CD4-positive, alpha-beta memory T cell (primary cell): ENCODE results near the gene SPAG9. TPM values are rescaled to one million over a fixed set of nuclear protein-coding genes. Genes with fewer than 3 reads are reported as not detected.

Experiments used
- CTCF ChIA-PET: fragments of 350-600 bp; sonication (Branson Sonifier 250); formaldehyde crosslinking; loops from one replicate; lab custom pipeline; 2021; ENCODE audit warnings: inconsistent platforms; ENCODE audit not compliant: partially characterized antibody; lab: Charles Lee
- POLR2A ChIA-PET: fragments of 350-600 bp; sonication (Branson Sonifier 250); formaldehyde crosslinking; loops from one replicate; lab custom pipeline; 2021; ENCODE audit not compliant: partially characterized antibody; lab: Charles Lee
- DNase-seq, 5 donors: peaks; one replicate each; pipeline versions ENCODE4 v3.0.0 to v3.0.0-alpha.2; 2020 to 2022; ENCODE audit warnings: mixed read lengths in 1 of 5
- H3K27ac ChIP-seq: one replicate; pipeline ENCODE4 v1.7.0; 2013; ENCODE audit warnings: low read depth, low read length
- H3K27me3 ChIP-seq: 2 replicates; pipeline ENCODE4 v1.7.0; 2013; ENCODE audit warnings: mild to moderate bottlenecking, low read length, moderate library complexity; ENCODE audit not compliant: insufficient read depth
- H3K36me3 ChIP-seq: 2 replicates; pipeline ENCODE4 v1.7.0; 2013; ENCODE audit warnings: mild to moderate bottlenecking, low read length, moderate library complexity; ENCODE audit not compliant: insufficient read depth
- H3K4me1 ChIP-seq: 2 replicates; pipeline ENCODE4 v1.7.0; 2013; ENCODE audit warnings: mild to moderate bottlenecking, low read length, moderate library complexity; ENCODE audit not compliant: insufficient read depth
- H3K4me3 ChIP-seq, 2 donors: one replicate each; pipeline ENCODE4 v1.7.0; 2013; ENCODE audit warnings: low read length in 2 of 2, mild to moderate bottlenecking in 1 of 2
- H3K9me3 ChIP-seq, 2 donors: one replicate each; pipeline ENCODE4 v1.7.0; 2013; ENCODE audit warnings: low read length in 2 of 2, control low read depth in 1 of 2; ENCODE audit not compliant: control insufficient read depth in 1 of 2
- H3K27ac Mint-ChIP-seq, 7 donors: one replicate each; pipeline ENCODE4 v1.8.0; 2020 to 2021; ENCODE audit warnings: mixed read lengths in 7 of 7, mild to moderate bottlenecking in 6 of 7, inconsistent platforms in 3 of 7, moderate library complexity in 3 of 7
- H3K27me3 Mint-ChIP-seq, 2 donors: one replicate each; pipeline ENCODE4 v1.8.0; 2020 to 2021; ENCODE audit warnings: mixed read lengths in 2 of 2
- H3K36me3 Mint-ChIP-seq, 2 donors: one replicate each; pipeline ENCODE4 v1.8.0; 2020 to 2021; ENCODE audit warnings: mixed read lengths in 2 of 2, inconsistent platforms in 1 of 2, mild to moderate bottlenecking in 1 of 2
- H3K4me1 Mint-ChIP-seq, 4 donors: one replicate each; pipeline ENCODE4 v1.8.0; 2020 to 2021; ENCODE audit warnings: mixed read lengths in 4 of 4, mild to moderate bottlenecking in 1 of 4
- H3K4me3 Mint-ChIP-seq, 8 donors: one replicate each; pipeline ENCODE4 v1.8.0; 2020 to 2021; ENCODE audit warnings: mixed read lengths in 8 of 8, mild to moderate bottlenecking in 7 of 8, moderate library complexity in 6 of 8, inconsistent platforms in 3 of 8
- H3K9me3 Mint-ChIP-seq, 8 donors: one replicate each; pipeline ENCODE4 v1.8.0; 2020 to 2021; ENCODE audit warnings: mixed read lengths in 8 of 8, mild to moderate bottlenecking in 5 of 8, inconsistent platforms in 3 of 8, moderate library complexity in 1 of 8
- intact Hi-C: fragments of 100-400 bp; cut with micrococcal nuclease; formaldehyde crosslinking; loops from one replicate; pipeline ENCODE4 v1.15.1; 2023
- polyA plus RNA-seq, 2 donors: library from polyadenylated mRNA; unstranded; fragments of 300-500 nt; fragmentation: Illumina TruSeq; gene quantifications; one replicate each; pipeline ENCODE4 v1.2.3, GENCODE V29; 2021
- total RNA-seq, 2 experiments: library from RNA; stranded (reverse); gene quantifications; one replicate each; pipeline ENCODE4 v1.2.3, GENCODE V29; 2021

SPAG9 gene
- total and polyA plus RNA-seq, 4 experiments from 2014 or later: 3.2 to 62.3 (median 36.0) TPM

DNA sequence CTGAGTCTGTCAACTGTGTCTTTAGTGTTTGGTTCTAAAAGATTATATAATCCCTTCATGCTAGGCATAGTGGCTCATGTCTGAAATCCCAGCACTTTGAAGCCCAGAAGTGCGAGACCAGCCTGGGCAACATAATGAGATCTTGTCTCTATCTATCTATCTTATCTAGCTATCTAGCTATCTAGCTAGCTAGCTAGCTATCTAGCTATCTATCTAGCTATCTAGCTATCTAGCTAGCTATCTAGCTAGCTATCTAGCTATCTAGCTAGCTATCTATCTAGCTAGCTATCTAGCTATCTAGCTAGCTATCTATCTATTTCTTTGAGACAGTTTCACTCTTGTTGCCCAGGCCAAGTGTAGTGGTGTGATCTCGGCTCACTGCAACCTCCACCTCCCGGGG lies 43.8 kb downstream of the SPAG9 start:
- H3K27ac Mint-ChIP-seq: no peak overlapping the region
- no peak overlapping the region for H3K27ac ChIP-seq
- peaks cover 3 to 11% (median 6%) of the 10 kb centered on the region in 4 donors for H3K4me1 Mint-ChIP-seq
- no peaks in the 10 kb centered on the region for H3K9me3 Mint-ChIP-seq
- H3K36me3 ChIP-seq: peaks cover 7% of the 10 kb centered on the region
- peaks cover 28 to 38% of the 10 kb centered on the region in 2 donors for H3K36me3 Mint-ChIP-seq
- no peaks in the 10 kb centered on the region for H3K4me1 ChIP-seq
- H3K4me3 Mint-ChIP-seq: no peak overlapping the region
- no peaks in the 10 kb centered on the region for H3K9me3 ChIP-seq
- no peaks in the 10 kb centered on the region for H3K27me3 ChIP-seq
- intact Hi-C loops: no loop called here
- H3K27me3 Mint-ChIP-seq: no peaks in the 10 kb centered on the region
- ChIA-PET POLR2A (interaction anchor here (1.7 kb wide), 1 partner anchor 44 kb away, joined by 6 read pairs; the partner anchor contains the start of gene SPAG9), CTCF (interaction anchor here (0.6 to 1.0 kb wide), 3 partner anchors 9 to 77 kb away, joined by 3 to 4 read pairs (median 3); no protein-coding TSS in a partner anchor)
- no peak for DNase-seq
- no peak overlapping the region for H3K4me3 ChIP-seq

- H3K27ac ChIP-seq: no peak overlapping the region
Measured at GRCh38 chr17:51071556-51071955, 49.1 kb downstream of the SPAG9 start.

GRCh38 chr17:51065466-51065865 lies 55.2 kb downstream of the SPAG9 start:
- H3K36me3 Mint-ChIP-seq: peaks cover 0 to 8% of the 10 kb centered on the region in 2 donors
- Histone ChIP-seq H3K27ac (no peak overlapping the region), H3K27me3 (no peaks in the 10 kb centered on the region), H3K4me3 (no peak overlapping the region), H3K4me1 (peaks cover 3% of the 10 kb centered on the region), H3K9me3 (no peaks in the 10 kb centered on the region), H3K36me3 (no peaks in the 10 kb centered on the region)
- no peak overlapping the region for H3K27ac Mint-ChIP-seq
- ChIA-PET POLR2A (no interaction called here), CTCF (interaction anchor here (1.2 kb wide), 2 partner anchors 23 to 249 kb away, joined by 3 to 4 read pairs; no protein-coding TSS in a partner anchor)
- no peak for DNase-seq
- peaks cover 16 to 37% (median 27%) of the 10 kb centered on the region in 4 donors for H3K4me1 Mint-ChIP-seq
- H3K9me3 Mint-ChIP-seq: no peaks in the 10 kb centered on the region
- H3K27me3 Mint-ChIP-seq: no peaks in the 10 kb centered on the region
- intact Hi-C loops: loop anchor here (10.0 kb wide), 1 partner anchor 49 kb away; no protein-coding TSS in a partner anchor
- H3K4me3 Mint-ChIP-seq: no peak overlapping the region

More at GRCh38 chr17:51071556-51071955, 49.1 kb downstream of the SPAG9 start:
- H3K4me3 ChIP-seq: no peak overlapping the region
- Mint-ChIP-seq H3K36me3 (peaks cover 9 to 10% of the 10 kb centered on the region in 2 donors), H3K27ac (no peak overlapping the region), H3K9me3 (no peaks in the 10 kb centered on the region), H3K4me3 (no peak overlapping the region), H3K27me3 (no peaks in the 10 kb centered on the region), H3K4me1 (peaks cover 15 to 31% (median 17%) of the 10 kb centered on the region in 4 donors)
- no peaks in the 10 kb centered on the region for H3K9me3 ChIP-seq
- H3K36me3 ChIP-seq: no peaks in the 10 kb centered on the region
- ChIA-PET CTCF (no interaction called here), POLR2A (no interaction called here)
- peaks cover 3% of the 10 kb centered on the region for H3K4me1 ChIP-seq
- H3K27me3 ChIP-seq: no peaks in the 10 kb centered on the region
- intact Hi-C loops: no loop called here
- no peak for DNase-seq

DNA sequence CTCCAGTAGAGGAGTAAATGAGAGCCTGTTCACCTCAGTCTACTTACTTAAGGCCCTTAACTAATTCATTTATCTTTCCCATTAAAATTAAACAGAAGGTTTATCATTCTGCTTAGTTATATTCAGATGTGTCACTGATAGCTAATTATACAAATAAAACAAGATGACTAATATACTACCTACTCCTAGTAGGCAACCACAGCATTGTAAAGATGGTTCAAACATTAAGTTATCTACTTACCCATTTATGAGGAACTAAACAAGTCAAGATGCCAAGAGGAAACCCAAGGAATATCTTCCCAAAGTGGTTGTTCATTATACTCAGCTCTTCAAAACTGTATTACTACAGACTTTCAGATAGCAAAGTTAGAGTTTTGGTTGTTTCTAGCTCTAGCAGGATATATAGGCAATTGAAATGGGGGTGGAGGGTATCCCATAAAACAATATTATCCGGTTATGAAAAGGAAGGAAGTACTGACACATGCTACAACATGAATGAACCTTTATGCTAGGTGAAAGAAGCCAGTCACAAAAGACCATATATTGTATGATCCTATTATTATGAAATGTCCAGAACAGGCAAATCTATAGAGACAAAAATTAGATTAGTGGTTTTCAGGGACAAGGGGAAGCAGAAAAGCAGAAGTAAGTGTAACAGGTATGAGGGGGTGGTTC lies 56.5 kb downstream of the SPAG9 start:
- no peak for DNase-seq
- ChIA-PET POLR2A (interaction anchor here (0.9 kb wide), 1 partner anchor 15 kb away, joined by 3 read pairs; no protein-coding TSS in a partner anchor), CTCF (no interaction called here)
- Mint-ChIP-seq H3K4me3 (no peak overlapping the region), H3K27ac (peak overlapping the region in 2 of 7 donors; percentile 31 to 36), H3K9me3 (no peaks in the 10 kb centered on the region), H3K36me3 (peaks cover 0 to 8% of the 10 kb centered on the region in 2 donors), H3K27me3 (no peaks in the 10 kb centered on the region), H3K4me1 (peaks cover 14 to 31% (median 29%) of the 10 kb centered on the region in 4 donors)
- Histone ChIP-seq H3K36me3 (no peaks in the 10 kb centered on the region), H3K4me1 (peaks cover 3% of the 10 kb centered on the region), H3K4me3 (no peak overlapping the region), H3K27ac (no peak overlapping the region), H3K9me3 (no peaks in the 10 kb centered on the region), H3K27me3 (no peaks in the 10 kb centered on the region)
- intact Hi-C loops: loop anchor here (10.0 kb wide), 1 partner anchor 51 kb away; no protein-coding TSS in a partner anchor

GRCh38 chr17:51060396-51060795 lies 60.3 kb downstream of the SPAG9 start:
- DNase-seq: no peak
- Histone ChIP-seq H3K27me3 (no peaks in the 10 kb centered on the region), H3K9me3 (no peaks in the 10 kb centered on the region), H3K4me1 (no peaks in the 10 kb centered on the region), H3K4me3 (no peak overlapping the region), H3K36me3 (no peaks in the 10 kb centered on the region), H3K27ac (no peak overlapping the region)
- H3K27ac Mint-ChIP-seq: peak overlapping the region in 1 of 7 donors; percentile 55
- H3K27me3 Mint-ChIP-seq: no peaks in the 10 kb centered on the region
- H3K4me3 Mint-ChIP-seq: no peak overlapping the region
- peaks cover 0 to 8% of the 10 kb centered on the region in 2 donors for H3K36me3 Mint-ChIP-seq
- intact Hi-C loops: loop anchor here (10.0 kb wide), 1 partner anchor 54 kb away; no protein-coding TSS in a partner anchor
- H3K4me1 Mint-ChIP-seq: peaks cover 16 to 34% (median 21%) of the 10 kb centered on the region in 4 donors
- POLR2A ChIA-PET: no interaction called here
- CTCF ChIA-PET: interaction anchor here (0.7 to 2.8 kb wide), 3 partner anchors 12 to 615 kb away, joined by 5 to 10 read pairs (median 5); no protein-coding TSS in a partner anchor
- H3K9me3 Mint-ChIP-seq: no peaks in the 10 kb centered on the region

DNA sequence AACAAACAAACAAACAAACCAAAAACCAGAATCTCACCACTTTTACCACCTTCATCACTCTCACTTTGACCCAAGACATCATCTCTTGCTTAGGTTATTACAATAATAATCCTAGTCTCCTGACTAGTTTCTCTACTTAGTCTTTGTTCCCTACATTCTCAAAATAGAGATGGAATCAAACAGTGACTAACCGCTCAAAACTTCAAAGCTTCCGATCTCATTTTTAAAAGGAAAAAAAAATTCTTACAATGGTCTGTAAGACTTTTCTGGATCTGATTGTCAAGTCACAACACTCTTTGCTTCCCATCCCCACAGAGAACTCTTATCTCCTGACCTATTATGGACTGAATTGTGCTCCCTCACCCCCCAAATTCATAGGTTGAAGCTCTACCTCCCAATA lies 60.9 kb downstream of the SPAG9 start:
- no peaks in the 10 kb centered on the region for H3K36me3 ChIP-seq
- no peak overlapping the region for H3K4me3 ChIP-seq
- intact Hi-C loops: loop anchor here (10.0 kb wide), 2 partner anchors 55 to 205 kb away; no protein-coding TSS in a partner anchor
- no peak for DNase-seq
- no peaks in the 10 kb centered on the region for H3K9me3 ChIP-seq
- Mint-ChIP-seq H3K36me3 (peaks cover 0 to 9% of the 10 kb centered on the region in 2 donors), H3K27ac (peak overlapping the region in 5 of 7 donors; percentile 2 to 55 (median 22)), H3K4me3 (no peak overlapping the region), H3K27me3 (no peaks in the 10 kb centered on the region), H3K4me1 (peaks cover 16 to 34% (median 21%) of the 10 kb centered on the region in 4 donors), H3K9me3 (no peaks in the 10 kb centered on the region)
- no peak overlapping the region for H3K27ac ChIP-seq
- CTCF ChIA-PET: interaction anchor here (0.7 to 6.3 kb wide), 4 partner anchors 11 to 614 kb away, joined by 5 to 51 read pairs (median 8); no protein-coding TSS in a partner anchor
- no peaks in the 10 kb centered on the region for H3K4me1 ChIP-seq
- POLR2A ChIA-PET: no interaction called here
- H3K27me3 ChIP-seq: no peaks in the 10 kb centered on the region

- H3K27me3 ChIP-seq: no peaks in the 10 kb centered on the region
- no peak overlapping the region for H3K4me3 ChIP-seq
- no peaks in the 10 kb centered on the region for H3K9me3 ChIP-seq
- Mint-ChIP-seq H3K9me3 (no peaks in the 10 kb centered on the region), H3K4me3 (no peak overlapping the region), H3K27me3 (no peaks in the 10 kb centered on the region), H3K27ac (no peak overlapping the region), H3K36me3 (peaks cover 0 to 4% of the 10 kb centered on the region in 2 donors), H3K4me1 (peaks cover 10 to 26% (median 15%) of the 10 kb centered on the region in 4 donors)
- intact Hi-C loops: loop anchor here (10.0 kb wide), 1 partner anchor 203 kb away; no protein-coding TSS in a partner anchor
- DNase-seq: no peak
- no peak overlapping the region for H3K27ac ChIP-seq
- H3K36me3 ChIP-seq: no peaks in the 10 kb centered on the region
- H3K4me1 ChIP-seq: no peaks in the 10 kb centered on the region
- POLR2A ChIA-PET: interaction anchor here (0.6 to 1.7 kb wide), 3 partner anchors 14 to 96 kb away, joined by 3 to 6 read pairs (median 5); partner anchors contain the start of genes NME1 and SPAG9
- CTCF ChIA-PET: interaction anchor here (1.1 to 6.3 kb wide), 6 partner anchors 9 to 96 kb away, joined by 3 to 51 read pairs (median 4); partner anchors contain the start of gene NME1
Measured at GRCh38 chr17:51057534-51057933, 63.1 kb downstream of the SPAG9 start.
